H1 (cell line): ENCODE measurements around the gene IQGAP1. TPM values are rescaled to one million over a fixed set of nuclear protein-coding genes. Genes with fewer than 3 reads are reported as not detected.

Experiments
- CTCF ChIA-PET: fragments of 300-600 bp; sonication (Branson Sonifier 250); formaldehyde crosslinking; loops from one replicate; lab custom pipeline; 2021; ENCODE audit not compliant: partially characterized antibody; lab: Charles Lee
- POLR2A ChIA-PET: fragments of 300-600 bp; sonication (Branson Sonifier 250); formaldehyde crosslinking; loops from one replicate; lab custom pipeline; 2021; ENCODE audit warnings: inconsistent platforms; ENCODE audit not compliant: partially characterized antibody; lab: Charles Lee
- DNase-seq, 2 experiments: peaks; one replicate each; pipeline versions ENCODE4 v3.0.0 to v3.0.0-alpha.2; 2010 to 2022; ENCODE audit warnings: low spot score in 2 of 2, low read depth in 1 of 2, mixed read lengths in 1 of 2
- FAIRE-seq: peaks from 2 replicates; lab custom pipeline; 2011; peaks lifted over from hg19 to GRCh38; lab: Jason Lieb, UNC
- H2AFZ ChIP-seq: 2 replicates; pipeline ENCODE4 v1.8.1; 2012; ENCODE audit warnings: low read length, inconsistent platforms
- H2AK5ac ChIP-seq: 2 replicates; pipeline ENCODE4 v1.6.1; 2013; ENCODE audit warnings: low read depth, low read length
- H2BK120ac ChIP-seq: replicated peaks from 2 replicates; pipeline ENCODE3; 2013; ENCODE audit warnings: low read depth, low read length, inconsistent platforms
- H2BK12ac ChIP-seq: 2 replicates; pipeline ENCODE4 v1.6.1; 2013; ENCODE audit warnings: low read depth, low read length
- H2BK15ac ChIP-seq: 2 replicates; pipeline ENCODE4 v1.6.1; 2013; ENCODE audit warnings: low read length
- H2BK20ac ChIP-seq: 2 replicates; pipeline ENCODE4 v1.6.1; 2013; ENCODE audit warnings: low read length
- H2BK5ac ChIP-seq: 2 replicates; pipeline ENCODE4 v1.6.1; 2013; ENCODE audit warnings: low read depth, low read length
- H3K14ac ChIP-seq: 2 replicates; pipeline ENCODE4 v1.6.1; 2013; ENCODE audit warnings: inconsistent platforms; ENCODE audit not compliant: insufficient read length
- H3K18ac ChIP-seq: 2 replicates; pipeline ENCODE4 v1.6.1; 2013; ENCODE audit warnings: low read length; ENCODE audit errors: extremely low read depth
- H3K23ac ChIP-seq: 2 replicates; pipeline ENCODE4 v1.6.1; 2013; ENCODE audit warnings: inconsistent platforms; ENCODE audit not compliant: insufficient read length
- H3K23me2 ChIP-seq: 2 replicates; pipeline ENCODE4 v1.6.1; 2013; ENCODE audit warnings: low read depth, low read length
- H3K27ac ChIP-seq: 2 replicates; pipeline ENCODE4 v1.6.1; 2011; ENCODE audit warnings: low read depth, low read length, inconsistent platforms
- H3K27me3 ChIP-seq, 4 experiments: replicated peaks in 1 of 4; 1 replicate in 1 of 4; 2 replicates in 3 of 4; pipeline versions ENCODE4 v1.6.1 to v1.8.1; 2011 to 2013; ENCODE audit warnings: low read length in 3 of 4, mild to moderate bottlenecking in 3 of 4, inconsistent platforms in 2 of 4, mixed read lengths in 2 of 4, moderate library complexity in 1 of 4; ENCODE audit not compliant: control insufficient read depth in 3 of 4, insufficient read depth in 3 of 4; ENCODE audit errors: extremely low read depth in 1 of 4
- H3K36me3 ChIP-seq, 4 experiments: 2 replicates each; pipeline versions ENCODE4 v1.6.1 to v1.8.1; 2011 to 2013; ENCODE audit warnings: mild to moderate bottlenecking in 4 of 4, low read length in 3 of 4, moderate library complexity in 2 of 4, control low read depth in 1 of 4, inconsistent platforms in 1 of 4; ENCODE audit not compliant: insufficient read depth in 4 of 4, control insufficient read depth in 2 of 4
- H3K4ac ChIP-seq: replicated peaks from 2 replicates; pipeline ENCODE3; 2013; ENCODE audit warnings: low read length, low read depth, mixed read lengths, inconsistent platforms; ENCODE audit not compliant: insufficient read length
- H3K4me1 ChIP-seq, 4 experiments: replicated peaks in 1 of 4; 1 replicate in 1 of 4; 2 replicates in 3 of 4; pipeline versions ENCODE4 v1.6.1 to v1.8.1; 2011 to 2013; ENCODE audit warnings: low read length in 3 of 4, inconsistent platforms in 2 of 4, mixed read lengths in 1 of 4; ENCODE audit not compliant: insufficient read depth in 4 of 4, control insufficient read depth in 3 of 4
- H3K4me2 ChIP-seq, 2 experiments: 2 replicates each; pipeline versions ENCODE4 v1.6.1 to v1.8.1; 2011 to 2013; ENCODE audit warnings: low read depth in 2 of 2, low read length in 2 of 2, control low read depth in 1 of 2, inconsistent platforms in 1 of 2, mild to moderate bottlenecking in 1 of 2; ENCODE audit not compliant: insufficient read depth in 1 of 2
- H3K4me3 ChIP-seq, 4 experiments: fragments of 200-600, 300-600 bp in 1 of 4; sonication (generic), shearing (Covaris generic), sonication (Bioruptor Twin) in 1 of 4; 2 replicates each; pipeline versions ENCODE4 v1.5.1 to v1.8.1; 2011 to 2016; ENCODE audit warnings: low read length in 4 of 4, low read depth in 3 of 4, control low read depth in 2 of 4, inconsistent platforms in 2 of 4, mild to moderate bottlenecking in 2 of 4, mixed read lengths in 1 of 4, moderate library complexity in 1 of 4; ENCODE audit not compliant: insufficient read depth in 2 of 4; ENCODE audit errors: extremely low read depth in 1 of 4
- H3K56ac ChIP-seq: replicated peaks from 2 replicates; pipeline ENCODE3; 2013; ENCODE audit warnings: low read depth, mild to moderate bottlenecking, mixed read lengths, low read length, inconsistent platforms; ENCODE audit not compliant: insufficient read length
- H3K79me1 ChIP-seq: 2 replicates; pipeline ENCODE4 v1.6.1; 2013; ENCODE audit warnings: low read depth, low read length, control low read depth
- H3K79me2 ChIP-seq, 2 experiments: 2 replicates each; pipeline versions ENCODE4 v1.6.1 to v1.8.1; 2012 to 2013; ENCODE audit warnings: low read length in 2 of 2, mild to moderate bottlenecking in 2 of 2, inconsistent platforms in 1 of 2; ENCODE audit not compliant: insufficient read depth in 2 of 2, control insufficient read depth in 1 of 2
- H3K9ac ChIP-seq, 4 experiments: replicated peaks in 1 of 4; 1 replicate in 1 of 4; 2 replicates in 3 of 4; pipeline versions ENCODE4 v1.6.1 to v1.8.1; 2011 to 2013; ENCODE audit warnings: low read depth in 3 of 4, low read length in 3 of 4, control low read depth in 2 of 4, mild to moderate bottlenecking in 2 of 4, moderate library complexity in 2 of 4, inconsistent platforms in 1 of 4; ENCODE audit errors: extremely low read depth in 1 of 4
- H3K9me3 ChIP-seq, 2 experiments: 2 replicates each; pipeline versions ENCODE4 v1.6.1 to v1.8.1; 2012 to 2013; ENCODE audit warnings: mild to moderate bottlenecking in 2 of 2, moderate library complexity in 2 of 2, control low read depth in 1 of 2, inconsistent platforms in 1 of 2, low read depth in 1 of 2, low read length in 1 of 2, mixed read lengths in 1 of 2; ENCODE audit not compliant: insufficient read depth in 2 of 2
- H4K20me1 ChIP-seq, 2 experiments: replicated peaks in 1 of 2; 2 replicates each; pipeline versions ENCODE3 to v1.8.1; 2011 to 2013; ENCODE audit warnings: inconsistent platforms in 2 of 2, low read length in 2 of 2, mild to moderate bottlenecking in 1 of 2; ENCODE audit not compliant: insufficient read depth in 2 of 2, control insufficient read depth in 1 of 2
- H4K5ac ChIP-seq: 2 replicates; pipeline ENCODE4 v1.6.1; 2013; ENCODE audit warnings: low read length, low read depth, mixed read lengths, inconsistent platforms; ENCODE audit not compliant: insufficient read length
- H4K8ac ChIP-seq: 2 replicates; pipeline ENCODE4 v1.8.0; 2013; ENCODE audit warnings: mild to moderate bottlenecking, moderate library complexity, low read length, inconsistent platforms; ENCODE audit not compliant: insufficient read depth; ENCODE audit errors: extremely low read depth
- H4K91ac ChIP-seq: replicated peaks from 2 replicates; pipeline ENCODE3; 2013; ENCODE audit warnings: low read length, mixed read lengths, inconsistent platforms; ENCODE audit not compliant: insufficient read length
- BACH1 ChIP-seq: IDR thresholded peaks from 2 replicates; pipeline ENCODE4 v1.6.1; 2012; ENCODE audit warnings: low read length, improper control_type of control experiment
- CBX8 ChIP-seq: fragments of 300-800, 300-1000 bp; sonication (generic); IDR thresholded peaks from 2 replicates; pipeline ENCODE4 v1.7.1; 2016; ENCODE audit warnings: low read depth, low read length, borderline replicate concordance
- CEBPB ChIP-seq: IDR thresholded peaks from 2 replicates; pipeline ENCODE4 v1.6.1; 2012; ENCODE audit warnings: low read depth, low read length
- FOSL1 ChIP-seq: IDR thresholded peaks from 2 replicates; pipeline ENCODE4 v1.6.1; 2011; ENCODE audit warnings: mild to moderate bottlenecking, low read depth, low read length, moderate library complexity; ENCODE audit not compliant: insufficient read depth
- HDAC2 ChIP-seq, 2 experiments: fragments of 300-600 bp in 1 of 2; sonication (generic) in 1 of 2; IDR thresholded peaks; 2 replicates each; pipeline ENCODE4 v1.6.1; 2011 to 2012; ENCODE audit warnings: low read depth in 2 of 2, low read length in 2 of 2, mild to moderate bottlenecking in 2 of 2, moderate library complexity in 2 of 2, borderline replicate concordance in 1 of 2, inconsistent platforms in 1 of 2
- KDM5A ChIP-seq: fragments of 200-600 bp; IDR thresholded peaks from 2 replicates; pipeline ENCODE4 v1.7.1; 2012; ENCODE audit warnings: mild to moderate bottlenecking, low read length, inconsistent platforms, mixed read lengths
- RXRA ChIP-seq: IDR thresholded peaks from 2 replicates; pipeline ENCODE4 v1.6.1; 2011; ENCODE audit warnings: low read depth, mild to moderate bottlenecking, low read length, moderate library complexity; ENCODE audit not compliant: insufficient read depth
- SAP30 ChIP-seq: fragments of 300-600 bp; sonication (generic); IDR thresholded peaks from 2 replicates; pipeline ENCODE4 v1.7.1; 2012; ENCODE audit warnings: low read length, moderate library complexity, mild to moderate bottlenecking, inconsistent platforms; ENCODE audit not compliant: insufficient read depth, insufficient replicate concordance
- SP4 ChIP-seq: IDR thresholded peaks from 2 replicates; pipeline ENCODE4 v1.6.1; 2012; ENCODE audit warnings: low read length, inconsistent platforms
- USF2 ChIP-seq: IDR thresholded peaks from 2 replicates; pipeline ENCODE4 v1.6.1; 2011; ENCODE audit warnings: low read length, improper control_type of control experiment
- YY1 ChIP-seq: IDR thresholded peaks from 2 replicates; pipeline ENCODE4 v1.6.1; 2011; ENCODE audit warnings: low read depth, mild to moderate bottlenecking, low read length
- WGBS, 2 experiments: shearing (Covaris generic) in 1 of 2; methylation state at CpG; one replicate each; pipeline versions ENCODE4 v1.1.6 to v1.1.7; 2013 to 2015; ENCODE audit warnings: low lambda C conversion rate in 2 of 2, mixed read lengths in 2 of 2, inconsistent platforms in 1 of 2, low coverage in 1 of 2, missing lambda C conversion rate in 1 of 2; ENCODE audit not compliant: insufficient replicate concordance in 2 of 2, insufficient coverage in 1 of 2, insufficient read length in 1 of 2; ENCODE audit errors: extremely low coverage in 1 of 2, missing lambda C conversion rate in 1 of 2; 5-methylcytosine and 5-hydroxymethylcytosine counted together
- polyA plus RNA-seq, 7 experiments: library from polyadenylated mRNA; depleted of rRNA in 3 of 7; stranded (reverse) in 5 of 7; unstranded in 2 of 7; fragments of >200 nt in 5 of 7; fragments of 200-250 nt in 2 of 7; gene quantifications; 1 replicate in 5 of 7; 2 replicates in 1 of 7; 4 replicates in 1 of 7; pipeline versions ENCODE4 v1.2.1 to v1.2.3, GENCODE V29; 2011 to 2013; ENCODE audit warnings: missing spikeins in 2 of 7, mixed read lengths in 2 of 7
- total RNA-seq: library from RNA; stranded (reverse); fragmentation: NEBNext Ultra II Directional; extraction: Animal tissue kit (Norgen Biotek cat#: 25700); gene quantifications from 2 replicates; pipeline ENCODE4 v1.2.1, GENCODE V29; 2021

IQGAP1 gene
- total and polyA plus RNA-seq, 2 of the 8 experiments (the other 6 are each of a cell fraction or from before 2014, with no cell fraction given), result 56.0 to 138 TPM

GRCh38 chr15:90496791-90497190 is 108.7 kb downstream of the IQGAP1 start:
- H3K36me3 ChIP-seq, result peaks cover 12 to 68% (median 41%) of the 10 kb centered on the region in 4 experiments
- no peak overlapping the region for H3K27ac ChIP-seq
- WGBS, 2 experiments, result 84% methylated on average over 3 of the region's 3 CpGs; no CpG with 5 or more reads in 1 of the 2 experiments
- TF ChIP-seq USF2 (no peak), HDAC2 (IDR thresholded peaks at IDR 0.05; ENCODE audit: borderline replicate concordance in 1 of 2, low read depth in 2 of 2, low read length in 2 of 2) (no peak), CEBPB (no peak), BACH1 (no peak), SP4 (no peak), SAP30 (no peak), KDM5A (no peak), FOSL1 (no peak), YY1 (no peak), RXRA (no peak), CBX8 (no peak)
- TF ChIP-seq, all 59 proteins: peak for 0
- Histone ChIP-seq H3K4me3 (no peak overlapping the region), H2BK5ac (no peak overlapping the region), H3K27me3 (no peaks in the 10 kb centered on the region), H3K18ac (no peak overlapping the region), H3K4me1 (no peaks in the 10 kb centered on the region), H2AK5ac (no peak overlapping the region), H3K79me2 (no peaks in the 10 kb centered on the region), H3K23me2 (no peaks in the 10 kb centered on the region), H3K9ac (no peak overlapping the region), H3K56ac (no peak overlapping the region), H2BK15ac (no peak overlapping the region), H3K14ac (no peak overlapping the region), H2AFZ (no peak overlapping the region), H4K91ac (no peak overlapping the region), H4K5ac (no peak overlapping the region), H2BK12ac (no peak overlapping the region), H3K79me1 (no peaks in the 10 kb centered on the region), H3K4me2 (no peak overlapping the region), H3K9me3 (no peaks in the 10 kb centered on the region), H2BK120ac (no peak overlapping the region), H3K4ac (no peak overlapping the region), H4K8ac (no peak overlapping the region), H3K23ac (no peak overlapping the region), H2BK20ac (no peak overlapping the region), H4K20me1 (no peaks in the 10 kb centered on the region)
- ChIA-PET POLR2A (no interaction called here), CTCF (interaction anchor here (0.9 to 3.9 kb wide), 3 partner anchors 14 to 177 kb away, joined by 3 to 14 read pairs (median 5); no protein-coding TSS in a partner anchor)
- FAIRE-seq (no peak), DNase-seq (no peak)
